Posterior vena cava (tissue), 2 donors: ENCODE data around the gene FAM168B. TPM values are rescaled to one million over a fixed set of nuclear protein-coding genes. Genes with fewer than 3 reads are reported as not detected.
A peak's percentile ranks its signal among the peaks of the same experiment; 100 is the strongest.
"Not testable (repeated sequence)": the region's sequence is repeated elsewhere in the genome, so short reads cannot be mapped to it uniquely, and the experiment has no call there.

Source experiments
- DNase-seq: peaks from one replicate; pipeline ENCODE4 v3.0.0-alpha.2; 2020; ENCODE audit warnings: low spot score
- intact Hi-C, 2 donors: fragments of 100-400 bp; cut with DNase I; formaldehyde crosslinking; loops; one replicate each; pipeline versions ENCODE4 v1.14.1 to v1.14.2; 2022 to 2023
- total RNA-seq, 2 donors: library from RNA; stranded (reverse); fragmentation: NEBNext Ultra II Directional; extraction: Animal tissue kit (Norgen Biotek cat#: 25700); gene quantifications; one replicate each; pipeline ENCODE4 v1.2.1, GENCODE V29; 2021
- donor health status: DM: yes; HTN: yes; CAD: no.
- donor health status: DM: yes; HTN: yes; CAD: no.

The FAM168B gene
- total RNA-seq, 2 donors from 2014 or later: 87.4 to 104 TPM

- intact Hi-C loops: no loop called here
- DNase-seq: peak; percentile 98
Observed at GRCh38 chr2:131105156-131105949, 12.1 kb upstream of the FAM168B start, which contains the start of gene PLEKHB2. PLEKHB2 (plus strand) TSS chr2:131105336; CDS start chr2:131120942, 15,606 bp downstream.

- intact Hi-C loops: no loop called here
- no peak for DNase-seq
Observed at GRCh38 chr2:131104487-131105155, 11.4 kb upstream of the FAM168B start.

GRCh38 chr2:131103165-131103564 lies 9.9 kb upstream of the FAM168B start:
- intact Hi-C loops: no loop called here
- no peak for DNase-seq

- intact Hi-C loops: no loop called here
- no peak for DNase-seq
Observed at GRCh38 chr2:131094463-131095281, 1.4 kb upstream of the FAM168B start.

DNA sequence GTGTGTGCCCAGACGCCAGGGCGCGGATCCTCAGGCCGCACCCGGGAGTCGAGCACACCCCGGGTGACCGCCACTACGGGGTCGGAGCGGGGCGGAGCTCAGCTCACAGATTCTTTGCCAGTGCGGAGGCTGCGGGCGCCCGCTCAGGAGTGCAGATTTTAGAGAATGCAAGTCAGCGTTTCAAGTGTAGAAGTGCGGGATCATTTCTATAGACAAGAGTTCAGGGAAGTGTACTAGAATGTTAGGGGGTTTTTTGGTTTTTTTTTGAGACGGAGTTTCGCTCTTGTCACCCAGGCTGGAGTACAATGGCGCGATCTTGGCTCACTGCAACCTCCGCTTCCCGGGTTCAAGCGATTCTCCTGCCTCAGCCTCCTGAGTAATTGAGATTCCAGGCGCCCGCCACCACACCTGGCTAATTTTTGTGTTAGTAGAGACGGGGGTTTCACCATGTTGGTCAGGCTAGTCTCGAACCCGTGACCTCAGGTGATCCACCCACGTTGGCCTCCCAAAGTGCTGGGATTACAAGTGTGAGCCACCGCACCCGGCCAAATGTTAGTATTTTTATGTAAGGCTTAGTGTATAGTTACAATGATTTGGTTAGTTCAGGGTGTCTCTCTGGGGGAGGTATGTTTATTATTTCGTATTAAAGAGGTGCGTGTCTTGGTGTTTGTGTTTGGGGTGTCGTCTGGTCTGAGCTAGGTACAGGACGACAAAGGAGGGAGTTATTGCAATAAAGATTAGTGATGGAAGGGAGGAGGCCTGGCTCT lies 619 bp upstream of the FAM168B start:
- no peak for DNase-seq
- intact Hi-C loops: no loop called here

GRCh38 chr2:131092458-131093005 lies 728 bp downstream of the FAM168B start:
- DNase-seq: no peak
- intact Hi-C loops: no loop called here

- intact Hi-C loops: no loop called here
- no peak for DNase-seq
Observed at GRCh38 chr2:131085646-131086045, 7.6 kb downstream of the FAM168B start.

- DNase-seq: no peak
- intact Hi-C loops: no loop called here
Observed at GRCh38 chr2:131081190-131081589, 12.1 kb downstream of the FAM168B start.

GRCh38 chr2:131079931-131080330 lies 13.3 kb downstream of the FAM168B start:
- DNase-seq, intact Hi-C loops: not testable (repeated sequence)

- intact Hi-C loops: no loop called here
- no peak for DNase-seq
Observed at GRCh38 chr2:131077966-131078365, 15.3 kb downstream of the FAM168B start.

GRCh38 chr2:131077182-131077846 lies 15.9 kb downstream of the FAM168B start:
- intact Hi-C loops: no loop called here
- DNase-seq: no peak

GRCh38 chr2:131076707-131077106 lies 16.6 kb downstream of the FAM168B start:
- intact Hi-C loops: no loop called here
- DNase-seq: no peak

GRCh38 chr2:131075578-131075977 lies 17.7 kb downstream of the FAM168B start:
- DNase-seq, intact Hi-C loops: not testable (repeated sequence)

- intact Hi-C loops, DNase-seq: not testable (repeated sequence)
Observed at GRCh38 chr2:131068172-131068571, 25.1 kb downstream of the FAM168B start.

DNA sequence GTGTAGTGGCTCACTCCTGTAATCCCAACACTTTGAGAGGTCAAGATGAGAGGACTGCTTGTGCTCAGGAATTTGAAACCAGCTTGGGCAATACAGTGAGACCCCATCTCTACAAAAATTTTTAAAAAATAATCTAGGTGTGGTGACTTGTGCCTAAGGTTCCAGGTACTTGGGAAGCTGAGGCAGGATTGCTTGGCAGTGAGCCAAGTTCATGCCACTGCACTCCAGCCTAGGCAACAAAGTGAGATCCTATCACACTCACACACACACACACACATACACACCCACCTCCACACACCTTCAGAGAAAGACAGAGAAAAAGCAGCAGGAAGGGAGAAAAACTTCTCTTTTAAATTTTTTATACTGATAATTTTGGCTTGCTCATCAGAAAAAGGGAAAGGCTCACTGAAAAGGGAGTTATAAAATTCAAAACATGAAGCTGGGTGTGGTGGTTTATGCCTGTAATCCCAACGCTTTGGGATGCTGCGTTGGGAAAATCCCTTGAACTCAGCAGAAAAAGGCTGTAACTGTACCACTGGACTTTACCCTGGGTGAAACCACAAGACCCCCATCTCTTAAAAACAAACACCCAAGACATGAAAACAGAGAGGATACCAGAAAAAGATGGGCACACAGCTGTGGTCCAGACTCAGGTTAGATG lies 25.7 kb downstream of the FAM168B start:
- no peak for DNase-seq
- intact Hi-C loops: no loop called here

GRCh38 chr2:131064589-131065512 lies 28.4 kb downstream of the FAM168B start:
- no peak for DNase-seq
- intact Hi-C loops: loop anchor here in 1 of 2 donors (1.0 kb wide), 1 partner anchor 23 kb away; no protein-coding TSS in a partner anchor
